Vagina (tissue), 2 donors: ENCODE data around the gene DDX20. TPM values are rescaled to one million over a fixed set of nuclear protein-coding genes. Genes with fewer than 3 reads are reported as not detected.

Source experiments
- DNase-seq, 2 donors: peaks; one replicate each; pipeline ENCODE4 v3.0.0-alpha.2; 2017; ENCODE audit errors: extremely low spot score in 2 of 2
- H3K27ac ChIP-seq: fragments of 200-600 bp; sonication (generic); one replicate; pipeline ENCODE4 v1.5.1; 2019
- H3K27me3 ChIP-seq: fragments of 200-600 bp; sonication (generic); one replicate; pipeline ENCODE4 v1.5.1; 2019
- H3K36me3 ChIP-seq, 2 donors: fragments of 200-600 bp; sonication (generic); one replicate each; pipeline ENCODE4 v1.5.1; 2017 to 2019
- H3K4me1 ChIP-seq: fragments of 200-600 bp; sonication (generic); one replicate; pipeline ENCODE4 v1.5.1; 2019
- H3K4me3 ChIP-seq, 2 donors: fragments of 200-600 bp; sonication (generic); 1 replicate in 1 of 2; 2 replicates in 1 of 2; pipeline ENCODE4 v1.5.1; 2016 to 2019
- H3K9me3 ChIP-seq: fragments of 200-600 bp; sonication (generic); one replicate; pipeline ENCODE4 v1.5.1; 2019
- CTCF ChIP-seq, 3 experiments: fragments of 450-650 bp in 2 of 3; fragments of 200-600 bp in 1 of 3; sonication (generic) in 1 of 3; IDR thresholded peaks; one replicate each; pipeline ENCODE4 v1.5.1; 2017 to 2019; ENCODE audit warnings: antibody characterized with exemption in 3 of 3, mild to moderate bottlenecking in 2 of 3, moderate library complexity in 2 of 3
- POLR2A ChIP-seq, 2 donors: fragments of 450-650 bp; IDR thresholded peaks; one replicate each; pipeline ENCODE4 v1.6.1; 2017; ENCODE audit warnings: antibody characterized with exemption in 2 of 2, mild to moderate bottlenecking in 2 of 2, moderate library complexity in 2 of 2
- POLR2AphosphoS5 ChIP-seq, 2 donors: sonication (generic); formaldehyde crosslinking; IDR thresholded peaks; one replicate each; pipeline ENCODE4 v1.9.0; 2017; ENCODE audit warnings: antibody characterized with exemption in 2 of 2, mild to moderate bottlenecking in 2 of 2, low read depth in 1 of 2; ENCODE audit not compliant: insufficient read depth in 1 of 2
- intact Hi-C: fragments of 100-400 bp; cut with DNase I; formaldehyde crosslinking; loops from one replicate; pipeline ENCODE4 v1.15.1; 2023
- total RNA-seq: library from RNA; depleted of rRNA; stranded (reverse); fragments of >200 nt; gene quantifications from one replicate; pipeline ENCODE4 v1.2.3, GENCODE V29; 2016

Gene DDX20
- total RNA-seq, 1 donor from 2014 or later, result 16.2 TPM

GRCh38 chr1:111801071-111801850 is 45.6 kb downstream of the DDX20 start:
- intact Hi-C loops, result no loop called here
- DNase-seq, result no peak

GRCh38 chr1:111802110-111802509 is 46.4 kb downstream of the DDX20 start:
- no peaks in the 10 kb centered on the region for H3K36me3 ChIP-seq
- TF ChIP-seq CTCF (IDR thresholded peaks at IDR 0.05) (no peak), POLR2A (IDR thresholded peaks at IDR 0.05) (no peak), POLR2AphosphoS5 (IDR thresholded peaks at IDR 0.05; ENCODE audit: insufficient read depth in 1 of 2, low read depth in 1 of 2) (no peak)
- intact Hi-C loops, result no loop called here
- no peaks in the 10 kb centered on the region for H3K4me1 ChIP-seq
- H3K27me3 ChIP-seq, result no peaks in the 10 kb centered on the region
- H3K27ac ChIP-seq, result no peak overlapping the region
- no peak overlapping the region for H3K4me3 ChIP-seq
- H3K9me3 ChIP-seq, result no peaks in the 10 kb centered on the region
- no peak for DNase-seq

More at GRCh38 chr1:111801071-111801850, 45.6 kb downstream of the DDX20 start:
- Histone ChIP-seq H3K9me3 (no peaks in the 10 kb centered on the region), H3K27ac (no peak overlapping the region), H3K27me3 (no peaks in the 10 kb centered on the region), H3K4me1 (no peaks in the 10 kb centered on the region), H3K4me3 (no peak overlapping the region), H3K36me3 (no peaks in the 10 kb centered on the region)
- TF ChIP-seq CTCF (IDR thresholded peaks at IDR 0.05) (no peak), POLR2A (IDR thresholded peaks at IDR 0.05) (no peak), POLR2AphosphoS5 (IDR thresholded peaks at IDR 0.05; ENCODE audit: insufficient read depth in 1 of 2, low read depth in 1 of 2) (no peak)

- no peaks in the 10 kb centered on the region for H3K9me3 ChIP-seq
- TF ChIP-seq POLR2AphosphoS5 (IDR thresholded peaks at IDR 0.05; ENCODE audit: insufficient read depth in 1 of 2, low read depth in 1 of 2) (no peak), POLR2A (IDR thresholded peaks at IDR 0.05) (no peak), CTCF (IDR thresholded peaks at IDR 0.05) (no peak)
- H3K36me3 ChIP-seq, result no peaks in the 10 kb centered on the region
- DNase-seq, result no peak
- no peak overlapping the region for H3K4me3 ChIP-seq
- no peak overlapping the region for H3K27ac ChIP-seq
- intact Hi-C loops, result no loop called here
- H3K4me1 ChIP-seq, result no peaks in the 10 kb centered on the region
- H3K27me3 ChIP-seq, result no peaks in the 10 kb centered on the region
Measured at GRCh38 chr1:111802984-111803383, 47.3 kb downstream of the DDX20 start.

- no peaks in the 10 kb centered on the region for H3K9me3 ChIP-seq
- no peak overlapping the region for H3K27ac ChIP-seq
- no peak for TF ChIP-seq CTCF (IDR thresholded peaks at IDR 0.05)
- TF ChIP-seq POLR2AphosphoS5 (IDR thresholded peaks at IDR 0.05; ENCODE audit: insufficient read depth in 1 of 2, low read depth in 1 of 2), result no peak
- TF ChIP-seq POLR2A (IDR thresholded peaks at IDR 0.05), result no peak
- H3K4me3 ChIP-seq, result no peak overlapping the region
- intact Hi-C loops, result no loop called here
- no peak for DNase-seq
- no peaks in the 10 kb centered on the region for H3K4me1 ChIP-seq
- H3K36me3 ChIP-seq, result no peaks in the 10 kb centered on the region
- no peaks in the 10 kb centered on the region for H3K27me3 ChIP-seq
Measured at GRCh38 chr1:111803951-111804350, 48.2 kb downstream of the DDX20 start.

- H3K36me3 ChIP-seq, result no peaks in the 10 kb centered on the region
- no peak for DNase-seq
- no peak overlapping the region for H3K27ac ChIP-seq
- H3K9me3 ChIP-seq, result no peaks in the 10 kb centered on the region
- intact Hi-C loops, result no loop called here
- no peaks in the 10 kb centered on the region for H3K4me1 ChIP-seq
- TF ChIP-seq POLR2A (IDR thresholded peaks at IDR 0.05), result no peak
- no peak for TF ChIP-seq CTCF (IDR thresholded peaks at IDR 0.05)
- no peak for TF ChIP-seq POLR2AphosphoS5 (IDR thresholded peaks at IDR 0.05; ENCODE audit: insufficient read depth in 1 of 2, low read depth in 1 of 2)
- no peak overlapping the region for H3K4me3 ChIP-seq
- H3K27me3 ChIP-seq, result no peaks in the 10 kb centered on the region
Measured at GRCh38 chr1:111804776-111805175, 49.1 kb downstream of the DDX20 start.
